GM21423 (cell line): Measurements from ENCODE around the gene RERGL.
"Not testable (repeated sequence)": the region's sequence is repeated elsewhere in the genome, so short reads cannot be mapped to it uniquely, and the experiment has no call there.

ENCODE experiments used
- ATAC-seq: cut with Tn5 transposase; IDR thresholded peaks from one replicate; pipeline ENCODE4 v1.9.1; 2021; ENCODE audit warnings: mild to moderate bottlenecking, moderate library complexity; ENCODE audit not compliant: unreplicated experiment

The RERGL gene

GRCh38 chr12:18040060-18040742 lies 49.8 kb downstream of the RERGL start:
- not testable (repeated sequence) for ATAC-seq
